IMR-90 (cell line): Measurements from ENCODE around the gene SNX11. TPM values are rescaled to one million over a fixed set of nuclear protein-coding genes. Genes with fewer than 3 reads are reported as not detected.

Experiments
- ATAC-seq: fragments of 200-7000 bp; cut with Tn5 transposase; 2 replicates; pipeline ENCODE4 v1.9.1; 2020; ENCODE audit warnings: low read depth, mild to moderate bottlenecking, moderate library complexity
- BruUV-seq: library from RNA; stranded (reverse); fragments of 400-500 nt; replicated peaks from 2 replicates; lab custom pipeline; 2021; lab: Mats Ljungman, UMichigan
- CTCF ChIA-PET: fragments of 300-600 bp; formaldehyde crosslinking; extraction: SDS; loops from one replicate; lab custom pipeline; 2021; ENCODE audit warnings: antibody characterized with exemption; lab: Yijun Ruan, JAX
- POLR2A ChIA-PET: fragments of 300-600 bp; sonication (Branson Sonifier 250); formaldehyde crosslinking; loops from one replicate; lab custom pipeline; 2022; ENCODE audit warnings: antibody characterized with exemption; ENCODE audit not compliant: unreplicated experiment; lab: Charles Lee
- DNase-seq: peaks from one replicate; pipeline ENCODE4 v3.0.0; 2013
- H2AFZ ChIP-seq: replicated peaks from 2 replicates; pipeline ENCODE3; 2013; ENCODE audit warnings: low read length, mild to moderate bottlenecking; ENCODE audit not compliant: poor library complexity
- H2AK5ac ChIP-seq: 2 replicates; pipeline ENCODE4 v1.6.1; 2013; ENCODE audit warnings: low read depth, low read length, inconsistent platforms
- H2AK9ac ChIP-seq: replicated peaks from 2 replicates; pipeline ENCODE3; 2013; ENCODE audit warnings: mild to moderate bottlenecking, low read depth, low read length, moderate library complexity; ENCODE audit not compliant: poor library complexity
- H2BK120ac ChIP-seq: 2 replicates; pipeline ENCODE4 v1.6.1; 2013; ENCODE audit warnings: low read depth, low read length, inconsistent platforms
- H2BK15ac ChIP-seq: 3 replicates; pipeline ENCODE4 v1.6.1; 2013; ENCODE audit warnings: low read depth, low read length, inconsistent platforms
- H2BK20ac ChIP-seq: 2 replicates; pipeline ENCODE4 v1.6.1; 2013; ENCODE audit warnings: low read depth, mild to moderate bottlenecking, inconsistent platforms, low read length, moderate library complexity
- H2BK5ac ChIP-seq: 2 replicates; pipeline ENCODE4 v1.6.1; 2013; ENCODE audit warnings: mild to moderate bottlenecking, low read depth, low read length, inconsistent platforms; ENCODE audit not compliant: poor library complexity, severe bottlenecking
- H3K14ac ChIP-seq: replicated peaks from 2 replicates; pipeline ENCODE4 v1.6.1; 2013; ENCODE audit warnings: low read depth, low read length, inconsistent platforms
- H3K18ac ChIP-seq: 2 replicates; pipeline ENCODE4 v1.6.1; 2013; ENCODE audit warnings: low read depth, low read length, control low read depth
- H3K23ac ChIP-seq: 2 replicates; pipeline ENCODE4 v1.6.1; 2013; ENCODE audit warnings: low read depth, low read length, inconsistent platforms
- H3K27ac ChIP-seq: 2 replicates; pipeline ENCODE4 v1.5.1; 2013; ENCODE audit warnings: mild to moderate bottlenecking, control low read depth, low read length; ENCODE audit not compliant: insufficient read depth
- H3K27me3 ChIP-seq: 2 replicates; pipeline ENCODE4 v1.6.1; 2013; ENCODE audit warnings: low read length; ENCODE audit not compliant: control insufficient read depth, insufficient read depth
- H3K36me3 ChIP-seq: 2 replicates; pipeline ENCODE4 v1.6.1; 2013; ENCODE audit warnings: low read length, mixed read lengths; ENCODE audit not compliant: control insufficient read depth, insufficient read depth
- H3K4ac ChIP-seq: 2 replicates; pipeline ENCODE4 v1.6.1; 2013; ENCODE audit warnings: low read depth, low read length, inconsistent platforms
- H3K4me1 ChIP-seq: 2 replicates; pipeline ENCODE4 v1.6.1; 2013; ENCODE audit warnings: low read length, mixed read lengths; ENCODE audit not compliant: control insufficient read depth, insufficient read depth
- H3K4me2 ChIP-seq: 2 replicates; pipeline ENCODE4 v1.6.1; 2013; ENCODE audit warnings: low read depth, mild to moderate bottlenecking, control low read depth, low read length, moderate library complexity
- H3K4me3 ChIP-seq: 2 replicates; pipeline ENCODE4 v1.5.1; 2013; ENCODE audit warnings: low read depth, mild to moderate bottlenecking, control low read depth, low read length, moderate library complexity; ENCODE audit not compliant: insufficient read depth
- H3K56ac ChIP-seq: 2 replicates; pipeline ENCODE4 v1.6.1; 2013; ENCODE audit warnings: low read length, inconsistent platforms; ENCODE audit not compliant: insufficient read depth; ENCODE audit errors: extremely low read depth
- H3K79me1 ChIP-seq, 2 experiments: 2 replicates each; pipeline ENCODE4 v1.6.1; 2013; ENCODE audit warnings: low read length in 2 of 2, inconsistent platforms in 1 of 2, low read depth in 1 of 2
- H3K9ac ChIP-seq: 2 replicates; pipeline ENCODE4 v1.6.1; 2013; ENCODE audit warnings: low read depth, low read length, control low read depth
- H3K9me1 ChIP-seq: 2 replicates; pipeline ENCODE4 v1.6.1; 2013; ENCODE audit warnings: low read length, inconsistent platforms; ENCODE audit not compliant: insufficient read depth
- H3K9me3 ChIP-seq: 2 replicates; pipeline ENCODE4 v1.6.1; 2013; ENCODE audit warnings: low read length; ENCODE audit not compliant: control insufficient read depth, insufficient read depth
- H4K20me1 ChIP-seq: 2 replicates; pipeline ENCODE4 v1.6.1; 2013; ENCODE audit warnings: low read length, inconsistent platforms; ENCODE audit not compliant: insufficient read depth
- H4K5ac ChIP-seq: 2 replicates; pipeline ENCODE4 v1.6.1; 2013; ENCODE audit warnings: mild to moderate bottlenecking, low read depth, low read length, control low read depth
- H4K8ac ChIP-seq, 2 experiments: 2 replicates each; pipeline ENCODE4 v1.6.1; 2013; ENCODE audit warnings: low read depth in 2 of 2, low read length in 2 of 2, control low read depth in 1 of 2, inconsistent platforms in 1 of 2
- H4K91ac ChIP-seq: 2 replicates; pipeline ENCODE4 v1.6.1; 2013; ENCODE audit warnings: low read depth, low read length, inconsistent platforms; ENCODE audit not compliant: insufficient read depth
- RCOR1 ChIP-seq: IDR thresholded peaks from 2 replicates; pipeline ENCODE4 v1.6.1; 2012; ENCODE audit warnings: mild to moderate bottlenecking, low read length, improper control_type of control experiment; ENCODE audit not compliant: insufficient replicate concordance
- WGBS, 2 experiments: methylation state at CpG; one replicate each; pipeline versions ENCODE4 v1.1.5 to v1.1.7; 2013; ENCODE audit warnings: missing lambda C conversion rate in 2 of 2; ENCODE audit not compliant: insufficient read length in 1 of 2; ENCODE audit errors: extremely low coverage in 2 of 2; 5-methylcytosine and 5-hydroxymethylcytosine counted together
- dilution Hi-C: fragments of 300-500 bp; cut with HindIII; formaldehyde crosslinking; loops from one replicate; pipeline ENCODE4 v1.14.3; 2018; ENCODE audit warnings: low sequenced_read_pairs; ENCODE audit not compliant: unreplicated experiment
- in situ Hi-C: fragments of 300-500 bp; cut with MboI; formaldehyde crosslinking; loops from 3 replicates; pipeline ENCODE4 v1.14.3; 2019; ENCODE audit warnings: low sequenced_read_pairs, inconsistent platforms, mixed read lengths
- intact Hi-C: fragments of 100-400 bp; cut with micrococcal nuclease; formaldehyde crosslinking; loops from 2 replicates; pipeline ENCODE4 v1.10.0; 2022
- polyA plus RNA-seq, 3 experiments: library from polyadenylated mRNA; depleted of rRNA; stranded (reverse); fragments of >200 nt; gene quantifications; 2 replicates each; pipeline ENCODE4 v1.2.3, GENCODE V29; 2012; ENCODE audit warnings: low replicate concordance in 1 of 3
- total RNA-seq: library from RNA; depleted of rRNA; stranded (reverse); fragments of >200 nt; gene quantifications from 2 replicates; pipeline ENCODE4 v1.2.3, GENCODE V29; 2012

SNX11 gene
- total and polyA plus RNA-seq, 2 of the 4 experiments (the other 2 are of a cell fraction) = 14.7 to 16.9 TPM

DNA sequence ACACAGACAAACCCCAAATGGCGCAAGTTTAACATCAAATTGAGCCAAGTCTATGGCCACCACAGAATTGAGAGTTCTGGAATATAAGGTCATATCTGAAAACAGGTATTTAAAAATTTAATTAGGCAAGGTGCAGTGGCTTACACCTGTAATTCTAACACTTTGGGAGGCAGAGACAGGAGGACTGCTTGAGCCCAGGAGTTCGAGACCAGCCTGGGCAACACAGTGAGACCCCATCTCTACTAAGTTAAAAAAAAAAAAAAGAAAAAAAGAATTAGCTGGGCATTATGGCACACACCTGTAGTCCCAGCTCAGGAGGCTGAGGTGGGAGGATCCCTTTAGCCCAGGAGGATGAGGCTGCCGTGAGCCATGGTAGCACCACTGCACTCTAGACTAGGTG, 40.3 kb upstream of the SNX11 start:
- Histone ChIP-seq H2BK5ac (no peak overlapping the region), H2BK20ac (no peak overlapping the region), H4K20me1 (peaks cover 5% of the 10 kb centered on the region; the same call in 1 of the 2 replicates), H3K14ac (no peak overlapping the region), H3K27ac (no peak overlapping the region), H3K36me3 (peaks cover 36% of the 10 kb centered on the region), H3K4me3 (no peak overlapping the region), H3K9ac (no peak overlapping the region), H2AK5ac (no peak overlapping the region), H3K56ac (no peak overlapping the region), H3K79me1 (peaks cover 14 to 52% of the 10 kb centered on the region in 2 experiments), H3K18ac (no peak overlapping the region), H3K27me3 (no peaks in the 10 kb centered on the region), H3K9me1 (peaks cover 3% of the 10 kb centered on the region), H4K5ac (no peak overlapping the region; the same call in 1 of the 2 replicates), H3K4ac (no peak overlapping the region), H2BK15ac (no peak overlapping the region), H3K4me1 (peaks cover 2% of the 10 kb centered on the region), H2AK9ac (no peak overlapping the region), H3K9me3 (no peaks in the 10 kb centered on the region), H3K23ac (no peak overlapping the region), H4K8ac (no peak overlapping the region), H4K91ac (no peak overlapping the region), H2BK120ac (no peak overlapping the region), H3K4me2 (no peak overlapping the region), H2AFZ (no peak overlapping the region)
- ChIA-PET CTCF (interaction anchor here (0.6 to 1.1 kb wide), 2 partner anchors 13 to 42 kb away, joined by 3 read pairs; no protein-coding TSS in a partner anchor), POLR2A (no interaction called here)
- no TSS peak for BruUV-seq
- intact Hi-C loops (no loop called here), dilution Hi-C loops (no loop called here), in situ Hi-C loops (loop anchor here (5.0 kb wide), 1 partner anchor 35 kb away; no protein-coding TSS in a partner anchor)
- ATAC-seq (no peak), DNase-seq (no peak)
- TF ChIP-seq RCOR1 = no peak
- WGBS, 2 experiments = no CpG with 5 or more reads among the region's 3 CpGs
